H9 (cell line): ENCODE measurements around the gene ADAMTSL5. TPM values are rescaled to one million over a fixed set of nuclear protein-coding genes. Genes with fewer than 3 reads are reported as not detected.

Experiments used
- DNase-seq: peaks from one replicate; pipeline ENCODE4 v3.0.0-alpha.2; 2017
- H2AFZ ChIP-seq: one replicate; pipeline ENCODE4 v1.6.1; 2013; ENCODE audit warnings: mild to moderate bottlenecking, low read length, control low read depth, moderate library complexity
- H2AK5ac ChIP-seq: 2 replicates; pipeline ENCODE4 v1.6.1; 2013; ENCODE audit warnings: low read length, control low read depth, mixed read lengths; ENCODE audit not compliant: insufficient read length
- H2BK120ac ChIP-seq: one replicate; pipeline ENCODE4 v1.6.1; 2013; ENCODE audit warnings: low read depth, mild to moderate bottlenecking, low read length, control low read depth, inconsistent platforms; ENCODE audit not compliant: poor library complexity, severe bottlenecking
- H2BK12ac ChIP-seq: 2 replicates; pipeline ENCODE4 v1.6.1; 2013; ENCODE audit warnings: low read length, control low read depth, mixed read lengths, low read depth; ENCODE audit not compliant: insufficient read length
- H2BK15ac ChIP-seq: 2 replicates; pipeline ENCODE4 v1.6.1; 2013; ENCODE audit warnings: low read depth, low read length, control low read depth
- H2BK20ac ChIP-seq: one replicate; pipeline ENCODE4 v1.6.1; 2013; ENCODE audit warnings: low read depth, mild to moderate bottlenecking, low read length, control low read depth, inconsistent platforms; ENCODE audit not compliant: poor library complexity, severe bottlenecking
- H2BK5ac ChIP-seq: 2 replicates; pipeline ENCODE4 v1.6.1; 2013; ENCODE audit warnings: low read length, control low read depth, mixed read lengths; ENCODE audit not compliant: insufficient read length
- H3K14ac ChIP-seq: 2 replicates; pipeline ENCODE4 v1.6.1; 2013; ENCODE audit warnings: low read length, control low read depth; ENCODE audit not compliant: insufficient read depth
- H3K18ac ChIP-seq: 2 replicates; pipeline ENCODE4 v1.6.1; 2013; ENCODE audit warnings: low read depth, mild to moderate bottlenecking, mixed read lengths, low read length, control low read depth; ENCODE audit not compliant: insufficient read length
- H3K23ac ChIP-seq: 2 replicates; pipeline ENCODE4 v1.6.1; 2013; ENCODE audit warnings: low read length, control low read depth, mixed read lengths, low read depth; ENCODE audit not compliant: insufficient read length
- H3K23me2 ChIP-seq: 2 replicates; pipeline ENCODE4 v1.6.1; 2013; ENCODE audit warnings: low read depth, mild to moderate bottlenecking, mixed read lengths, low read length, control low read depth; ENCODE audit not compliant: insufficient read length, poor library complexity, severe bottlenecking
- H3K27ac ChIP-seq: 2 replicates; pipeline ENCODE4 v1.5.1; 2013; ENCODE audit warnings: low read length, control low read depth, mixed read lengths, low read depth; ENCODE audit not compliant: insufficient read length
- H3K27me3 ChIP-seq: 2 replicates; pipeline ENCODE4 v1.6.1; 2013; ENCODE audit warnings: low read length, control low read depth, inconsistent platforms; ENCODE audit not compliant: insufficient read depth
- H3K4ac ChIP-seq: 2 replicates; pipeline ENCODE4 v1.6.1; 2013; ENCODE audit warnings: low read depth, mild to moderate bottlenecking, control low read depth, inconsistent platforms, low read length, moderate library complexity
- H3K4me1 ChIP-seq: 2 replicates; pipeline ENCODE4 v1.6.1; 2013; ENCODE audit warnings: low read length, control low read depth, inconsistent platforms; ENCODE audit not compliant: insufficient read depth
- H3K4me2 ChIP-seq: 2 replicates; pipeline ENCODE4 v1.6.1; 2013; ENCODE audit warnings: low read length, control low read depth, mixed read lengths; ENCODE audit not compliant: insufficient read length, insufficient read depth
- H3K56ac ChIP-seq: 2 replicates; pipeline ENCODE4 v1.6.1; 2013; ENCODE audit warnings: low read depth, mild to moderate bottlenecking, mixed read lengths, low read length, control low read depth; ENCODE audit not compliant: insufficient read length
- H3K79me1 ChIP-seq: 2 replicates; pipeline ENCODE4 v1.6.1; 2013; ENCODE audit warnings: low read depth, mild to moderate bottlenecking, moderate library complexity, low read length, control low read depth, inconsistent platforms; ENCODE audit not compliant: insufficient read depth, poor library complexity, severe bottlenecking
- H3K79me2 ChIP-seq: 2 replicates; pipeline ENCODE4 v1.6.1; 2013; ENCODE audit warnings: low read length, control low read depth, inconsistent platforms; ENCODE audit not compliant: insufficient read depth
- H3K9ac ChIP-seq: 2 replicates; pipeline ENCODE4 v1.6.1; 2013; ENCODE audit warnings: low read length, control low read depth, mixed read lengths; ENCODE audit not compliant: insufficient read length; ENCODE audit errors: extremely low read depth
- H3K9me3 ChIP-seq: one replicate; pipeline ENCODE4 v1.6.1; 2013; ENCODE audit warnings: low read depth, low read length, inconsistent platforms; ENCODE audit not compliant: control insufficient read depth
- H3T11ph ChIP-seq: one replicate; pipeline ENCODE4 v1.6.1; 2013; ENCODE audit warnings: mild to moderate bottlenecking, low read length, control low read depth, inconsistent platforms
- H4K20me1 ChIP-seq: one replicate; pipeline ENCODE4 v1.6.1; 2013; ENCODE audit not compliant: control insufficient read depth, insufficient read length, insufficient read depth
- H4K5ac ChIP-seq: 2 replicates; pipeline ENCODE4 v1.6.1; 2013; ENCODE audit warnings: low read depth, mild to moderate bottlenecking, mixed read lengths, low read length, control low read depth; ENCODE audit not compliant: insufficient read length
- H4K8ac ChIP-seq: replicated peaks from 2 replicates; pipeline ENCODE4 v1.6.1; 2013; ENCODE audit warnings: low read length, control low read depth, mixed read lengths, low read depth; ENCODE audit not compliant: insufficient read length
- H4K91ac ChIP-seq: 2 replicates; pipeline ENCODE4 v1.6.1; 2013; ENCODE audit warnings: low read depth, mild to moderate bottlenecking, moderate library complexity, mixed read lengths, low read length, control low read depth; ENCODE audit not compliant: insufficient read length
- H3K27ac Mint-ChIP-seq, 3 experiments: 2 replicates in 2 of 3; 3 replicates in 1 of 3; pipeline ENCODE4 v1.8.0; 2020 to 2021; ENCODE audit warnings: mixed read lengths in 3 of 3, mild to moderate bottlenecking in 1 of 3, moderate library complexity in 1 of 3
- H3K27me3 Mint-ChIP-seq: 2 replicates; pipeline ENCODE4 v1.8.0; 2021; ENCODE audit warnings: low read depth, mild to moderate bottlenecking, moderate library complexity, mixed read lengths
- H3K36me3 Mint-ChIP-seq, 3 experiments: 2 replicates in 2 of 3; 3 replicates in 1 of 3; pipeline ENCODE4 v1.8.0; 2020 to 2021; ENCODE audit warnings: low read depth in 3 of 3, mixed read lengths in 3 of 3; ENCODE audit not compliant: insufficient read depth in 1 of 3
- H3K4me1 Mint-ChIP-seq, 2 experiments: 2 replicates each; pipeline ENCODE4 v1.8.0; 2020; ENCODE audit warnings: mixed read lengths in 2 of 2
- H3K4me3 Mint-ChIP-seq, 2 experiments: 2 replicates in 1 of 2; 3 replicates in 1 of 2; pipeline ENCODE4 v1.8.0; 2020 to 2021; ENCODE audit warnings: mild to moderate bottlenecking in 2 of 2, mixed read lengths in 2 of 2, moderate library complexity in 1 of 2
- H3K9me3 Mint-ChIP-seq, 2 experiments: 2 replicates in 1 of 2; 3 replicates in 1 of 2; pipeline ENCODE4 v1.8.0; 2020; ENCODE audit warnings: mild to moderate bottlenecking in 2 of 2, mixed read lengths in 2 of 2, moderate library complexity in 1 of 2
- CTCF ChIP-seq: fragments of 200-600 bp; sonication (generic); conservative IDR thresholded peaks from 3 replicates; pipeline ENCODE4 v1.8.0; 2021; ENCODE audit warnings: antibody characterized with exemption, mild to moderate bottlenecking
- WGBS: extraction: QIAGEN DNeasy Blood & Tissue Kit; methylation state at CpG from one replicate; pipeline ENCODE4 v1.1.7; 2013; ENCODE audit warnings: missing lambda C conversion rate, low lambda C conversion rate, mixed read lengths; ENCODE audit not compliant: insufficient read length; ENCODE audit errors: extremely low coverage; 5-methylcytosine and 5-hydroxymethylcytosine counted together
- total RNA-seq: library from RNA; stranded (reverse); gene quantifications from 2 replicates; pipeline ENCODE4 v1.2.1, GENCODE V29; 2021

The ADAMTSL5 gene
- total RNA-seq, 1 experiment from 2014 or later: 1.5 TPM

- Histone ChIP-seq H3K9ac (no peak overlapping the region), H3K9me3 (no peaks in the 10 kb centered on the region), H2AFZ (no peak overlapping the region), H3K4me2 (no peak overlapping the region), H3K27me3 (no peaks in the 10 kb centered on the region; the same call in 1 of the 2 replicates), H4K5ac (no peak overlapping the region), H4K20me1 (no peaks in the 10 kb centered on the region), H3K23ac (no peak overlapping the region), H3K27ac (no peak overlapping the region), H3K56ac (no peak overlapping the region), H2BK15ac (no peak overlapping the region), H4K91ac (no peak overlapping the region), H2BK20ac (no peak overlapping the region), H2AK5ac (no peak overlapping the region), H3K18ac (no peak overlapping the region), H3K79me1 (no peaks in the 10 kb centered on the region), H3K14ac (no peak overlapping the region), H3T11ph (no peak overlapping the region), H3K23me2 (peaks cover 11% of the 10 kb centered on the region), H4K8ac (no peak overlapping the region), H3K4ac (no peak overlapping the region), H2BK120ac (no peak overlapping the region), H3K4me1 (no peaks in the 10 kb centered on the region), H2BK5ac (no peak overlapping the region), H2BK12ac (no peak overlapping the region), H3K79me2 (no peaks in the 10 kb centered on the region)
- no peaks in the 10 kb centered on the region for H3K36me3 Mint-ChIP-seq
- no peak overlapping the region for H3K27ac Mint-ChIP-seq
- peaks cover 71% of the 10 kb centered on the region for H3K27me3 Mint-ChIP-seq
- no peak for TF ChIP-seq CTCF
- WGBS: no CpG with 5 or more reads among the region's 45 CpGs
- peaks cover 13 to 23% of the 10 kb centered on the region in 2 experiments for H3K4me1 Mint-ChIP-seq
- DNase-seq: no peak
- H3K4me3 Mint-ChIP-seq: no peak overlapping the region; a peak in 1 of 5 replicates
- H3K9me3 Mint-ChIP-seq: peaks cover under 1 to 5% of the 10 kb centered on the region in 2 experiments; a peak in 3 of 5 replicates
Observed at GRCh38 chr19:1505991-1506881, 6.6 kb downstream of the ADAMTSL5 start.
